Fibroblast of villous mesenchyme (primary cell): ENCODE measurements around the gene ASCC3. TPM values are rescaled to one million over a fixed set of nuclear protein-coding genes. Genes with fewer than 3 reads are reported as not detected.
A peak's percentile ranks its signal among the peaks of the same experiment; 100 is the strongest.

Experiments used
- DNase-seq: peaks from one replicate; pipeline ENCODE4 v3.0.0-alpha.2; 2010; ENCODE audit warnings: low read depth
- H3K4me3 ChIP-seq: 2 replicates; pipeline ENCODE4 v1.5.1; 2011; ENCODE audit warnings: low read depth, mild to moderate bottlenecking, low read length
- total RNA-seq: library from RNA; depleted of rRNA; stranded (reverse); fragments of >200 nt; gene quantifications from 2 replicates; pipeline ENCODE4 v1.2.3, GENCODE V29; 2012
- TF ChIP-seq, protein P1 (sequence below): IDR thresholded peaks from 2 replicates; pipeline ENCODE4 v1.5.1; 2012; ENCODE audit warnings: low read depth, mild to moderate bottlenecking, low read length; ENCODE audit not compliant: insufficient read depth

The ASCC3 gene
- total RNA-seq, 1 donor: 165 TPM

DNA sequence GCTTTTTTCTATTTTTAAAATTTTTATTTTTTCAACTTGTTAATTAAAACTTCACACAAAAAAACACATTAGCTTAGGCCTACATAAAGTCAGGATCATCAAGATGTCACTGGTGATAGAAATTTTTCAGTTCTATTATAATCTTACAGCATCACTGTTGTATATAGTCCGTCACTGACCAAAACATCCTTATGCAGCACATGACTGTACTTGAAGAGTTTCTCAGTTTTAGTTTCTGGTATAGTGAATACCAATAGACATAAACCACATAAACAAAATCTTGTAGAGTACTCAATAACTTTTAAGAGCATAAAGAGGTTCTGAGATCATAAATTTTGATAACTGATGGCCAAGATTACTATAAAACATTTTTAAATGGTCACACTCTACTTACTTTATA is 71.8 kb downstream of the ASCC3 start:
- H3K4me3 ChIP-seq: no peak overlapping the region
- TF ChIP-seq, protein P1, sequence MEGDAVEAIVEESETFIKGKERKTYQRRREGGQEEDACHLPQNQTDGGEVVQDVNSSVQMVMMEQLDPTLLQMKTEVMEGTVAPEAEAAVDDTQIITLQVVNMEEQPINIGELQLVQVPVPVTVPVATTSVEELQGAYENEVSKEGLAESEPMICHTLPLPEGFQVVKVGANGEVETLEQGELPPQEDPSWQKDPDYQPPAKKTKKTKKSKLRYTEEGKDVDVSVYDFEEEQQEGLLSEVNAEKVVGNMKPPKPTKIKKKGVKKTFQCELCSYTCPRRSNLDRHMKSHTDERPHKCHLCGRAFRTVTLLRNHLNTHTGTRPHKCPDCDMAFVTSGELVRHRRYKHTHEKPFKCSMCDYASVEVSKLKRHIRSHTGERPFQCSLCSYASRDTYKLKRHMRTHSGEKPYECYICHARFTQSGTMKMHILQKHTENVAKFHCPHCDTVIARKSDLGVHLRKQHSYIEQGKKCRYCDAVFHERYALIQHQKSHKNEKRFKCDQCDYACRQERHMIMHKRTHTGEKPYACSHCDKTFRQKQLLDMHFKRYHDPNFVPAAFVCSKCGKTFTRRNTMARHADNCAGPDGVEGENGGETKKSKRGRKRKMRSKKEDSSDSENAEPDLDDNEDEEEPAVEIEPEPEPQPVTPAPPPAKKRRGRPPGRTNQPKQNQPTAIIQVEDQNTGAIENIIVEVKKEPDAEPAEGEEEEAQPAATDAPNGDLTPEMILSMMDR: no peak
- DNase-seq: no peak

DNA sequence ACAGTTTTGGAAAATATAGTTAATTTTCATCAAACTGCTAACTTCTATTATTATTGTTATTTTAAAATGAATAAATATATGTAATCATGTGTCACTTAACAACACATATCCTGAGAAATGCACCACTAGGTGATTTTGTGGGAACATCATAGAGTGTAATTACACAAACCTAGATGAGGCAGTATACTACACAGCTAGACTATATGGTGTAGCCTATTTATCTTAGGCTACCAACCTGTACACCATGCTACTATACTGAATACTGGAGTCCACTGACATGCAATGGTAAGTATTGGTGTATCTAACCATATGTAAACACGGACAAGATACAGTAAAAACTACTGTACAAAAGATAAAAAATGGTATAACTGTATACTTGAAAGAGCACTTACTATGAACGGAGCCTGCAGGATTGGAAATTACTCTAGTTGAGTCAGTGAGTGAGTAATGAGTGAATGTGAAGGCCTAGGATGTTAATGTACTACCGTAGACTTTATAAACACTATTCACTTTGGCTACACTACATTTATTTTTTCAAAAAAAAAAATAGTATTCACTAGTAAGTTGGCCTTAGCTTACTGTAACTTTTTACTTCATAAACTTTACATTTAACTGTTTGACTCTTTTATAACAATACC is 72.4 kb downstream of the ASCC3 start:
- no peak for DNase-seq
- TF ChIP-seq, protein P1: no peak
- H3K4me3 ChIP-seq: no peak overlapping the region

DNA sequence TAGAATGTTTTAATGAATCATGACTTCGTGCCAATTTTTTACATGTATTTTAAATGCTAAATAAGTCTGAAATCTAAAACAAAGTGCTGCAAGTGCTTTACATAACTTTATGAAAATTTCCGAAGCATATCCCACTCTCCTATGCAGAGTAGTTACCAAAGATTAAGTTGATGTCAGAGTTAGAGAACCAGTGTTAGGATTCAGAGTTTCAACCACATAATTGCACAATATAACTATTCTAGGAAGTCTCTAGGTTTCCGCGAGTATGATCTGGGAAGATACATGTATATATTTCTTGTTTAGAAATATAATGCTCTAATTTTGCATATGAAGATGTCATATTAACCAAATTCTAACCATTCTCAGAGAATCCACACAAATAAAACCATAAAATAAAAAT is 74.8 kb downstream of the ASCC3 start:
- no peak for DNase-seq

DNA sequence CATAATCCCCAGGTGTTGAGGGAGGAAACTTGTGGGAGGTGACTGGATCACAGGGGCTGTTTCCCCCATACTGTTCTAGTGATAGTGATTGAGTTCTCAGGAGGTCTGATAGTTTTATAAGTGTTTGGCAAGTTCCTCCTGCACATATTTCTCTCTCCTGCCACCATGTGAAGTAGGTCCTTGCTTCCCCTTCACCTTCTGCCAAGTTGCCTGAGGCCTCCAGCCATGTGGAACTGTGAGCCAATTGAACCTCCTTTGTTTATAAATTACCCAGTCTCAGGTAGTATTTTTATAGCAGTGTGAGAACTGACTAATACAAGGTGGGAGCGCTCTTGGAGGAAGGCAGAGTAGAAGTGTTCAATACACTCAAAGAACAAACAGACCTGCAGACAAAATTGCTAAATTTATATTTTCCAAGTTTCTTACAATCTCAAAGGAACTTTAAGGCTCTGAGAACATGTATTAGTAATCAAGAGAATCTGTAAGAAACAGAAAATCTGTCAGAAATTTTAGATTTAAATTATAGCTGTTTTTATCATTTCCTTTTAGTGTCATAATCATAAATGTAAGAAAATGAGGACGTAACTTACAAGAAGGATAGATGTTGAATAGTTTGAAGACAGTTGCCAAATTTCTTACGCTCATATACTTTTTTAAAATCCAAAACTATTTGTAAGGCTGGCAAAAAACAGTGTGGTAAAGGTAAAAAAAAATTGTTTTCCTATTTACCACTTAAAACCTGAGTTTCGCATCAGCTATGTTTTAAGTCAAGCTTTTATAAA is 77.7 kb downstream of the ASCC3 start:
- TF ChIP-seq, protein P1: no peak
- no peak overlapping the region for H3K4me3 ChIP-seq
- DNase-seq: no peak

More for the DNA sequence above, 74.8 kb downstream of the ASCC3 start:
- H3K4me3 ChIP-seq: no peak overlapping the region
- TF ChIP-seq, protein P1: no peak

DNA sequence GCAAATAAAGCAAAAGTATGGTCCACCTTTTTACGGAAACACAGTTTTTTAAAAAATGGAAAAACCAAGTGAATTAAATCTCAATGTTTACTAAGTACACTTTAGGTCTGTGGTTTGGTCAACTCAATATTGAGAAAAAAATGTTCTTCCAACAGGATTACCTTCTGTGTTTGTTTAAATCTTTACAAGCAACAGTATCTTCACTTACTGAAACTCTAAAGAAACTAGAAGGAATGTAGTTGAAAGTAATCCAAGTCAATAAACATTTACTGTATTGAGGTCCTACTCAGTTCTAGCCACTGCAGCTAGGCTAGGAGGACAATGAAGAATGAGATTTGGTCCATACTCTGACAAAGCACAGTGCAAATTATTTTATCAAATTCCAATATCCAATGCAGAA is 80.1 kb downstream of the ASCC3 start:
- peak; percentile 33 for DNase-seq
- no peak overlapping the region for H3K4me3 ChIP-seq
- TF ChIP-seq, protein P1: no peak

DNA sequence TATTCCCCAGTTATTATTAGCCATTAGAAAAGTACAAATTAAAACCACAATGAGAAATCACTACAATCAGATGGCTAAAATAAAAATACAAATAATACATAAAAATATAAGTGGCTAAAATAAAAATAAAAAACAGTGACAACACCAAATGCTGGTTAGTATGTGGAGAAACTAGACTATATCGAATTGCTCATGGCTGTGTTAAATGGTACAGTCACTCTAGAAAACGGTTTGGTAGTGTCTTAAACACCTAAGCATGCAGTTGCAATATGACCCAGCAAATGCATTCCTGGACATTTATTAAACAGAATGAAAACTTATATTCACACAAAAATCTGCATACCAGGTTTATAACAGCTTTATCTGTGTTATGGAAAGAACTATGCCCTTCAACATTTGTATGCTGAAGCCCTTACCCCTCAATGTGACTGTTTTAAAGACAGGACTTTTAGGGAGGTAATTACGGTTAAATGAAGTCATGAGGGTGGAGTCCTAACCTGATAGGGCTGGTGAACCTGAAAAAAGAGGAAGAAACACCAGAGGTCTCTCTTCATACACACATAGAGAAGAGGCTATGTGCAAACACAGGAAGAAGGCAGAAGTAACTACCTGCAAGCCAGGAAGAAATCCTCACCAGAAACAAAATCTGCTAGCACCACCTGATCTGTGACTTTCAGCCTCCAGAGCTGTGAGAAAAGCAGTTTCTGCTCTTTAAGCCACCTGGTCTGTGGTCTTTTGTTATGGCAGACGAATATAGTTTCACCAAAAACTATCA is 84.9 kb downstream of the ASCC3 start:
- no peak overlapping the region for H3K4me3 ChIP-seq
- no peak for DNase-seq
- TF ChIP-seq, protein P1: no peak
